HG02840 (cell line): Measurements from ENCODE around the gene WWOX.
"Not testable (repeated sequence)": the region's sequence is repeated elsewhere in the genome, so short reads cannot be mapped to it uniquely, and the experiment has no call there.

Experiments used
- ATAC-seq: cut with Tn5 transposase; IDR thresholded peaks from one replicate; pipeline ENCODE4 v1.9.1; 2021; ENCODE audit warnings: mild to moderate bottlenecking, moderate library complexity, moderate number of reproducible peaks; ENCODE audit not compliant: unreplicated experiment, low FRiP score

The WWOX gene

GRCh38 chr16:79218351-79218750, 1118.9 kb downstream of the WWOX start:
- no peak for ATAC-seq

GRCh38 chr16:79225994-79226393, 1126.5 kb downstream of the WWOX start:
- ATAC-seq, result not testable (repeated sequence)

- ATAC-seq, result no peak
Observed at GRCh38 chr16:79229361-79229760, 1129.9 kb downstream of the WWOX start.

- not testable (repeated sequence) for ATAC-seq
Observed at GRCh38 chr16:79245700-79246099, 1146.2 kb downstream of the WWOX start.

GRCh38 chr16:79247386-79247785, 1147.9 kb downstream of the WWOX start:
- no peak for ATAC-seq

- no peak for ATAC-seq
Observed at GRCh38 chr16:79248351-79248750, 1148.9 kb downstream of the WWOX start.

- ATAC-seq, result no peak
Observed at GRCh38 chr16:79250502-79251098, 1151.1 kb downstream of the WWOX start.

- ATAC-seq, result no peak
Observed at GRCh38 chr16:79253100-79253631, 1153.7 kb downstream of the WWOX start.

- ATAC-seq, result no peak
Observed at GRCh38 chr16:79257953-79258490, 1158.6 kb downstream of the WWOX start.

GRCh38 chr16:79260890-79261289, 1161.4 kb downstream of the WWOX start:
- not testable (repeated sequence) for ATAC-seq

GRCh38 chr16:79261481-79261940, 1162.1 kb downstream of the WWOX start:
- ATAC-seq, result no peak

GRCh38 chr16:79261944-79262552, 1162.6 kb downstream of the WWOX start:
- ATAC-seq, result no peak
